ENCODE measurements around the gene COG6.

- TF ChIP-seq CTCF (conservative IDR thresholded peaks at IDR 0.05 in 1 of 2, IDR thresholded peaks at IDR 0.05 in 1 of 2; ENCODE audit: low read depth in 1 of 2, low read length in 2 of 2) (no peak), EZH2 (IDR thresholded peaks at IDR 0.05; ENCODE audit: low read length, missing control alignments) (no peak)
Observed at GRCh38 chr13:39618561-39618960, 36.9 kb upstream of the COG6 start.

Data from fibroblast of lung (primary cell).